Esophagus (tissue), 2 donors: ENCODE measurements around the gene CXCL13. TPM values are rescaled to one million over a fixed set of nuclear protein-coding genes. Genes with fewer than 3 reads are reported as not detected.

Source experiments
- H3K27ac ChIP-seq, 2 donors: one replicate each; pipeline ENCODE4 v1.5.1; 2013; ENCODE audit warnings: low read depth in 2 of 2, mild to moderate bottlenecking in 2 of 2, inconsistent platforms in 1 of 2, low read length in 1 of 2, moderate library complexity in 1 of 2
- H3K27me3 ChIP-seq, 2 donors: one replicate each; pipeline ENCODE4 v1.6.1; 2013; ENCODE audit warnings: low read length in 2 of 2, control low read depth in 1 of 2, mild to moderate bottlenecking in 1 of 2; ENCODE audit not compliant: insufficient read depth in 2 of 2, control insufficient read depth in 1 of 2
- H3K36me3 ChIP-seq, 2 donors: one replicate each; pipeline ENCODE4 v1.6.1; 2013; ENCODE audit warnings: low read length in 1 of 2; ENCODE audit not compliant: control insufficient read depth in 2 of 2, insufficient read depth in 2 of 2
- H3K4me1 ChIP-seq, 2 donors: one replicate each; pipeline ENCODE4 v1.6.1; 2013; ENCODE audit warnings: low read length in 1 of 2; ENCODE audit not compliant: control insufficient read depth in 2 of 2, insufficient read depth in 2 of 2
- H3K4me3 ChIP-seq, 2 donors: one replicate each; pipeline ENCODE4 v1.5.1; 2013; ENCODE audit warnings: low read length in 2 of 2, mild to moderate bottlenecking in 2 of 2, low read depth in 1 of 2, moderate library complexity in 1 of 2
- H3K9me3 ChIP-seq, 2 donors: one replicate each; pipeline ENCODE4 v1.6.1; 2013; ENCODE audit warnings: mild to moderate bottlenecking in 2 of 2, low read depth in 1 of 2, low read length in 1 of 2, moderate library complexity in 1 of 2; ENCODE audit not compliant: control insufficient read depth in 2 of 2, insufficient read depth in 1 of 2
- WGBS, 2 donors: extraction: QIAGEN DNeasy Blood & Tissue Kit; methylation state at CpG; one replicate each; pipeline ENCODE4 v1.1.7; 2013; 5-methylcytosine and 5-hydroxymethylcytosine counted together
- polyA plus RNA-seq, 2 donors: library from polyadenylated mRNA; stranded (reverse); fragments of 200-250 nt; gene quantifications; one replicate each; pipeline ENCODE4 v1.2.3, GENCODE V29; 2013
- donor health status: healthy with polysubstance abuse.
- donor health status: Bipolar disorder and iron deficiency.

The CXCL13 gene
- polyA plus RNA-seq, 2 donors: 0.16 to 1.2 TPM

DNA sequence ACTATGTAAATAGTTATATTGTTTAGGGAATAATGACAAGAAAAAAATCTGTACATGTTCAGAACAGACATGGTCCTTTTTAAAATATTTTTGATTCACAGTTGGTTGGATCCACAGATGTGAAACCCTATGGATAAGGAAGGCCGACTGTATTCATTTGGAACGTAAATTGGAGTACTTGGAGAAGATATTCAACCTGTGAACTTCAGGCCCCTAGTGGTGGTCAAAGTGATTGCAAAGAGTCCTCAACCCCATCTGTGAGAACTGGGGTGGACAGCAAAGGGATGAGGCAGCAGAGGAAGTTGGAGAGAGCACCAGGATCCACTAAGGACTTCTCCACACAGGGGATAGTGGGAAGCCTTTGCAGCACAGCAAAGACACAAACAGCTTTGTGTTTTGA lies 6.2 kb upstream of the CXCL13 start:
- Histone ChIP-seq H3K9me3 (no peaks in the 10 kb centered on the region), H3K27ac (no peak overlapping the region), H3K4me1 (no peaks in the 10 kb centered on the region), H3K4me3 (no peak overlapping the region), H3K36me3 (no peaks in the 10 kb centered on the region), H3K27me3 (peaks cover 0 to 3% of the 10 kb centered on the region in 2 donors)
- whole genome bisulfite sequencing, 2 donors: 56 to 58% methylated on average over 2 of the region's 2 CpGs

DNA sequence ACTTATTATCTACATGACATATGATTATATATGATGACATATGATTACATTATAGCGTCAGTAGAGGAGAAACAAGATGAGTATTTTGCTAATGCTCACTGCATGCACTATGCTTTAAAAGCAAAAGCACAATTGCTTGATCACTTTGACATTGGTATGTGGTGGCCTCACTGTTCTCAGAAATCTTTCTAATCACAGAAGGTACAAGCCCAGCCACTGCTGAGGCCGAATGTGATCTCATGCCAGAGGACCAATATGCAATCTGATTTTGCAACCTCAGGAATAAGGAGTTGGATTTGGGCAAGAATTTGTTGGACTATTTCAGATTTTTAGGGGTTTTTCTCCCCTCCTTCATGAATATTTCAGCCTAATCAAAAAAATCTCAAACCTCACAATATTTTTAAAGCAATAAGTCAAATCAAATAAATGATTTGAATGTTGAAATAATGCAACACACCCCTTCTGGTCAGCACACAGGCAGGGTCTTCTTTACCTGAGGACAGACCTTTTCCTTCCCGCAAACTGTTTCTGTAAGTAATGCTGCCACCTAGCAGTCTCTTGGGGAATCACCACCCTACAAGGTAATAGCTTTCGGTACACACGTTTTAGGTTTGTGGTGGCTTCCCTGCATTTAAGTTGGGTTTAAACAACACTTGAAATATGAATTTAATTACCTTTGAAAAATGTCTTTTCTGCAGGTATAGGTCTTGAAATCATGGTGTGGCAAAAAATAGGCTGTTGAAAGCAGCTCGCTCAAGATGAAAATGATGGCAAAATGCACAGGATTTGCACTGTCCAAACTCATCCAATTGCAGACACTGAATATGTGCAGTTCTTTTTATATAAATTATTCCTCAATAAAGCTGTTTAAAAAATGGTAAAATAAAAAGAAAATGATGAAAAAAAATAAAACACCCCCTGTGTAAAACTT lies 4.8 kb upstream of the CXCL13 start:
- Histone ChIP-seq H3K4me1 (no peaks in the 10 kb centered on the region), H3K27me3 (peaks cover 0 to 3% of the 10 kb centered on the region in 2 donors), H3K27ac (no peak overlapping the region), H3K4me3 (no peak overlapping the region), H3K36me3 (no peaks in the 10 kb centered on the region), H3K9me3 (no peaks in the 10 kb centered on the region)
- 27 to 31% methylated on average over 6 of the region's 6 CpGs for WGBS, 2 donors

DNA sequence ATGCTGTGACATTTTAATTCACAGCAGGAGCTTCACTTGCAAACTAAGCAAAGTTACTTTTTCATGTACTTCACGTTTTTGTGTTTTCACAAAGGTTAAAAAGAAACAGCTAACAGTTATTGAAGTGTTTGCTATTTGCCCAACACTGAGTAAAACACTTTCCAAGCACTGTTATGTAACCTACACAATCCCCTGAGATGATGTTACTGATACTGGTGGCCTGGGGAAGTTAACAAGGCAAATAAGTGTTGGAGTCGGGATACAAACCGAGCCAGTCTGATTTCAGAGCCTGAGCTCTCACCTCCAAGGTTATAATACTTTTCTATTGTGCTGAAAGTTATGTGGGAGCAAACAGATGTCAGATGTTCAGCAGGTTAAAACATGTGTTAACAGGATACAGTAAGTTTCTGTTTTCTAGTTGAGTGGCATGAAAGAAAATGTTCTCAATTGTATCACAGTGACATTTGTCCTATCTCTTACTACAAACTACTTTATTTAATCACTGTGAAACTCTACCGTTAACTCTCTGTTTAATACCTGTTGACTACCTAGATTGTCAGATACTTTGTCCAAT lies 3.9 kb upstream of the CXCL13 start:
- no peak overlapping the region for H3K4me3 ChIP-seq
- no peaks in the 10 kb centered on the region for H3K4me1 ChIP-seq
- peaks cover 0 to 3% of the 10 kb centered on the region in 2 donors for H3K27me3 ChIP-seq
- no peaks in the 10 kb centered on the region for H3K9me3 ChIP-seq
- H3K27ac ChIP-seq: no peak overlapping the region
- H3K36me3 ChIP-seq: no peaks in the 10 kb centered on the region
- WGBS, 2 donors: 37 to 40% methylated on average over 4 of the region's 4 CpGs

DNA sequence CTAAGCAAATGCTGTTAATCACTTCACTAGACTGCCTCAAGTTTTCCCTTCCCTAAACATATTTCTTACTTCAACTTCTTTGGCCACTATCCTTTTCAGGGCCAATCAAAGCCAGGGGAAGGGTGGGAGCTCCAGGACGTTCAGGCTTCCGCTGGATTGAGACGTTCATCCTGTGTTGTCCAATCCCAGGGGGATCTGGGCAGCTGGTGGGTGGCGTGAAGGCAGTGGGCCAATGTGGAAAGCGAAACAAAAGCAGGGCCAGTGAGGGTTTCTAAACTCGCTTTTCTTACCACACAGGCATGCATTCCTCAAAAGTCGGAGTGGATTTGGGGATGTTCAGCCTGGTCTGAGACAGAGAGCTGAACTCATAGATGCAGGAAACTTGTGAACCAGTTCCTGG lies 7.6 kb downstream of the CXCL13 start:
- Histone ChIP-seq H3K4me1 (no peaks in the 10 kb centered on the region), H3K9me3 (no peaks in the 10 kb centered on the region), H3K27ac (no peak overlapping the region), H3K4me3 (no peak overlapping the region), H3K36me3 (no peaks in the 10 kb centered on the region), H3K27me3 (no peaks in the 10 kb centered on the region)
- 80 to 82% methylated on average over 7 of the region's 7 CpGs for WGBS, 2 donors

DNA sequence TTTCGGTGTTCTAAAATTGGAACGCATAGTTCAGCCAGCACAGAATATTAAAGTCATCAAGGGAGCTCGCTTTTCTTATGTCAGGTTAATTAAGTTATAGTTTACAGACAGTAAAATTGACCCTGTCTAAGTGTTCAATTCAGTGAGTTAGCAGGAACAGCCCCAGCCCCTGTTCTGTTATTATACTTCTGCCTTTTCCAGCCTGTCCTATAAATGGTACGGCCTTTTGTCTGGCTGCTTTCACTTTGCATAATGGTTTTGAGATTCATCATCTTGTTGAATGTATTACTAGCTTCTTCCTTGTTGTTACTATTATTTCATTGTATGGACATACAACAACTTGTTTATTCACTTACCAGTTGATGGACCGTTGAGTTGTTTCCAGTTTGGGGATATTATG lies 9.5 kb downstream of the CXCL13 start:
- Histone ChIP-seq H3K4me3 (no peak overlapping the region), H3K9me3 (no peaks in the 10 kb centered on the region), H3K36me3 (no peaks in the 10 kb centered on the region), H3K27me3 (peaks cover 0 to 6% of the 10 kb centered on the region in 2 donors), H3K4me1 (no peaks in the 10 kb centered on the region), H3K27ac (no peak overlapping the region)
- 77 to 81% methylated on average over 5 of the region's 5 CpGs for WGBS, 2 donors

DNA sequence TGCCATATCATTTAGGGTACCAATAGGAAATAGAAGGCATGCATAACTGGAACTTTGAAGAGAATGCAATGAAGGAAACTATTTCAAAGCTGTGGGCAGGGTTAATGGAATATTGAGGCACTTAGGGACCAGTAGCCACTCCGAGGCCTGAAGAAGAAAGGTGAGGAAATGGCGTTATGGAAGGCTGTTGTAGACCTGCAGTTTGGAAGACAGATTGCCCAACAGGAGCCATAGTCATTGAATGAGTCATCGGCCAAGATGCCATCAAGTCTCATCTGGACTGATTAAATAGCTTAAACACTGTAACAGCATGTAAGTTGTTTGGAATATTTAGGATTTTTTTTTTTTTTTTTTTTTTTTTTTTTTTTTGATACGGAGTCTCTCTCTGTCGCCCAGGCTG lies 11.6 kb downstream of the CXCL13 start:
- Histone ChIP-seq H3K27ac (no peak overlapping the region), H3K27me3 (peaks cover 0 to 6% of the 10 kb centered on the region in 2 donors), H3K4me3 (no peak overlapping the region), H3K9me3 (no peaks in the 10 kb centered on the region), H3K4me1 (no peaks in the 10 kb centered on the region), H3K36me3 (no peaks in the 10 kb centered on the region)
- WGBS, 2 donors: 84 to 90% methylated on average over 3 to 5 of the region's 5 CpGs

DNA sequence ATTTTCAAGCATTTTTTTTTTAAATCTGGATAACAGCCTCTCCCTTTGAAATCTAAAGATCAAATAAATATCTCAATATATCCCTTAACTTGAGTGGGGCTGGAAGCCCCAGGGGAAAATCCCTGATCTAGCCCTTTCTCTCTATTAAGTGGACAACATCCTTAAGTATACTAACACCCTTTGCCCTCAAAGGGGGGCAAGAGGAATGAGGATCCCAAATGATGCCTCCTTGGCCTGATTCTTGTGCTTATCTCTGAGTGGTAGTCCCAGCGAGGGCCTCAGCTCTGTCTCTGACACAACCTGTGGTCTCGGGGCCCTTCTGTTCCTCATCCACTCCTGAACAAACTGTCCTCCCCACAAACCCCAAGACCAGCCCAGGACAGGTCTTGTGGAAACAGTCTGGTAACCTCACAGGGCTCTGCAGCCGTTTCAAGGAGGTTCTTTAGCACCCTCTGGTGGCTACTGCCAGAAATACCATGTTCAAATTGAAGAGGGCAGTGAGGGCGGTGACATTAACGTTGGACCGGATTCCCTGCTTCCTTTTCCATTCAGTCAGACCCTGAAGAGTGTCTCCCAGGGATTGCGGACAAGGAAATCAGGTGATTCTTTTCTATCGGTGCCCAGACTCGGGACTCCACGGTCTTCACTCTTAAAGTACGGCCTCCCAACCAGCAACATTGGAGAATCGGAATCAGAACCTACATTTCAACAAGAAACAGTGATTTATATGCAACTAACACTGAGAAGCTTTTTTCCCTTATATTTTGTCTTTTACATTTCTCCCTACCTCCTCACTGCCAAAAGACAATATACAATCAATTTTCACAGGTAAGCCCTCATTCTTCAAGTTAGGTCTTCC lies 13.0 kb downstream of the CXCL13 start:
- H3K36me3 ChIP-seq: no peaks in the 10 kb centered on the region
- H3K4me3 ChIP-seq: no peak overlapping the region
- peaks cover 0 to 6% of the 10 kb centered on the region in 2 donors for H3K27me3 ChIP-seq
- H3K9me3 ChIP-seq: no peaks in the 10 kb centered on the region
- H3K4me1 ChIP-seq: no peaks in the 10 kb centered on the region
- WGBS, 2 donors: 16 to 20% methylated on average over 12 of the region's 12 CpGs
- H3K27ac ChIP-seq: no peak overlapping the region

DNA sequence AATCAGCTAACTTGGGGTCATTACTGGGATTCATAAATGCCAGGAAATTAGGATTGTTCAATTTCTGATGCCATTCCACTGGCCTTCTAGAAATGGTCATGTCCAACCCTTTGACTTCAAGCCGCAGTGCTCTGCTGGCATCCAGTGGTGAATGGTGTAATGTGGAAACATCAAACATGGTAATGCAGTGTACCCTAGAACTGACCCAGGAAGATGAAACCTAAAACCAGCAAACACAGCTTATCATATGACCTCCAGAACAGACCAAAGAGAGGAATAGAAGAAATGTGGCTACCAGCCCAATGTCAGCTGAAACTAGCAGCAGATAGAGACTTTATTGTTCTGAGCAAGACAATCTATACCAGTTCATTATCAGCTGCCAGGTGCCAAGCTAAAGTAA lies 13.8 kb downstream of the CXCL13 start:
- no peaks in the 10 kb centered on the region for H3K4me1 ChIP-seq
- H3K4me3 ChIP-seq: no peak overlapping the region
- peaks cover 0 to 6% of the 10 kb centered on the region in 2 donors for H3K27me3 ChIP-seq
- no peaks in the 10 kb centered on the region for H3K9me3 ChIP-seq
- H3K36me3 ChIP-seq: no peaks in the 10 kb centered on the region
- 70 to 77% methylated on average over 1 of the region's 1 CpG for WGBS, 2 donors
- H3K27ac ChIP-seq: no peak overlapping the region

DNA sequence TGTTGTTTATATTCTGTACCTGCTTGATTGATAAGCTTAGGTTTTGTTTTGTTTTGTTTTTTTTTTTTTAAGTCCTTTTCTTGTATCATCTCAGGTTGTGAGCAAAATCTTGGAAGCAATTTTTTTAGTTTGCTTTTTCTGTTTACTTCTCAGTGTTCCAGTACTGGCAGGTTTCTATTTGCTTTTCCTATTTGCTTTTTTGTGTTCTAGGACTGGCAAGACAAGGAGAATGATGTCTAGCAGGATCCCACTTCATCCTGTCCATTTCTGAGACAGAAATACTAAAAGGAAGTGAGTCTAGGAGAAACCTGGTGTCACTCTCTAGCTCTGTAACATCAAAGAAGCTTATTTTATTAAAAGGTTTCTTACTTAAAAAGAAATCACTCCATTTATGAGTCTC lies 15.6 kb downstream of the CXCL13 start:
- H3K4me1 ChIP-seq: no peaks in the 10 kb centered on the region
- H3K4me3 ChIP-seq: no peak overlapping the region
- no peak overlapping the region for H3K27ac ChIP-seq
- no peaks in the 10 kb centered on the region for H3K9me3 ChIP-seq
- no peaks in the 10 kb centered on the region for H3K36me3 ChIP-seq
- peaks cover 0 to 6% of the 10 kb centered on the region in 2 donors for H3K27me3 ChIP-seq
